ENCODE data around the gene FYN.

- no peak for TF ChIP-seq POLR2A (IDR thresholded peaks at IDR 0.05; ENCODE audit: low read depth, low read length)
- no peak for TF ChIP-seq SPI1 (IDR thresholded peaks at IDR 0.05; ENCODE audit: low read depth, low read length)
- TF ChIP-seq POLR2AphosphoS5 (IDR thresholded peaks at IDR 0.05; ENCODE audit: low read depth, low read length), result no peak
Observed at GRCh38 chr6:111703723-111704122, 169.5 kb downstream of the FYN start.

Measured in GM12891 (cell line).